Hindlimb muscle (tissue), 1 donor: Measurements from ENCODE around the gene GRID1. TPM values are rescaled to one million over a fixed set of nuclear protein-coding genes. Genes with fewer than 3 reads are reported as not detected.
A peak's percentile ranks its signal among the peaks of the same experiment; 100 is the strongest.

ENCODE experiments used
- DNase-seq: peaks from one replicate; pipeline ENCODE4 v3.0.0-alpha.2; 2013
- polyA plus RNA-seq: library from polyadenylated mRNA; unstranded; fragments of 120-200 nt; gene quantifications from one replicate; pipeline ENCODE4 v1.2.1, GENCODE V29; 2013; ENCODE audit not compliant: insufficient read length

The GRID1 gene
- polyA plus RNA-seq, 1 donor, result 3.0 TPM

- DNase-seq, result no peak
Measured at GRCh38 chr10:86312701-86313270, 53.8 kb downstream of the GRID1 start.

DNA sequence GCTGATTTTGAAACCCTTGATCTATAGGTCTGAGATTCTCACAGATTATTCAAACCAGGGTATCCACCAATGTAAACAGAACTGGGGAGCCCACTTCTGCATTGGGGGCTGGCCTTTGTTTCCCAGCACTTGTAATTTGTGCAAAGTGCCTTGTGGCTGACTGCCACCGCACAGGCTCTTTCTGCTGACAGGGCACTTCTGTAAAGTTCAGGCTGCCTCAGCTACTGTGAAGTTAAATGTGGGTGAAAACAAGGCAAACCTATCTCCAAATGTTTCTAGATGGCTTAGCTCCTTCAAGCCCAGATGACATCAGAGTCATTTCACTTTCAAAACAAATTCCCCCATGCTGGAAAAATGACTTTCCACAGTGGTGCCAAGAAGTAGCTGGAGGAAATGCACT lies 54.7 kb downstream of the GRID1 start:
- DNase-seq, result no peak

- DNase-seq, result no peak
Measured at GRCh38 chr10:86311190-86311589, 55.4 kb downstream of the GRID1 start.

- no peak for DNase-seq
Measured at GRCh38 chr10:86310702-86311101, 55.9 kb downstream of the GRID1 start.

GRCh38 chr10:86310291-86310690 lies 56.3 kb downstream of the GRID1 start:
- no peak for DNase-seq

DNA sequence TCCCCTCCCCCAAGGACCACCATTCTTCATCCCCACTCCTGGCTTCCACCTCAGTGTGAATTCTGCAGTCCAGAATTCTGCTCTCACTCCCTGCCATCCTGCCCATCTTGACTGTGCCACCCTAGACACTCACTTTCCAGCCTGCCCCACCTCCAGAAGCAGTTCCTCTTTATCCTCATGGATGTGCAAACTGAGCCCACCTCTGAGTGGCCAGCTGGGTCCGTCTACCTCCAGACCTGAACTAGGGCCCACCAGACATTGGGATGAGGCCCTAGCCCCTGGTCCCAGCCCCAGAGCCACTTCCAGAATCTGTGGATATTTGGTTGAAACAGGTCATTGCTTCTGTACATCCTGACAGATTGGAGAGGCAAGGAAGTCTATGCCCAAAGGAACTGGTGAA lies 58.5 kb downstream of the GRID1 start:
- no peak for DNase-seq

DNA sequence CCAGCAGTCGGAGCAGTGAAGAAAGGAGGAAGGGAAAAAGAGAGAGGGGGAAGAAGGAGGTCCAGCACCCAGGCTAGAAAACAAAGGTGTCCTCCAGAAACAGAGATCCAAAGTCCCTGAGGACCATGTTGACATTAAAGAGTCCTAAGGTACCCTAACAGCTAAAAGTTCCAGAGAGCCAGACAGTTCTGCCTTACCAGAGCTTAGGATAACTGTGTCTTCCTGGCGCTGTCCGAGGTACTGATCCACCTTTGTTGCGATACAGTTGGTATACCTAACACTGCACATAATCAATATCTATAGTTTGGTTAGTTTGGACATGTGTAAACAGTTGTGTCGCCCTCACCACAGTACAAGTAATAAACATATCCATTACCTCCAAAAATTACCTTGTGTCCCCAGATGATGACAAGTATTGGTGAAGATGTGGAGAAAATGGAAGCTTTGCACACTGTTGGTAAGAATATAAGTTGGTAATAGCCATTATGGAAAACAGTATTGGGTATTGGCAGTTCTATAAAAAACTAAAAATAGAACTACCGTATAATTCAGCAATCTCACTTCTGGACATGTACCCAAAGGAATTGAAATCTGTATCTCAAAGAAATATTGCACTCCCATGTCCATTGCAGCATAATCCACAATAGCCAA lies 59.8 kb downstream of the GRID1 start:
- DNase-seq, result peak; percentile 21

DNA sequence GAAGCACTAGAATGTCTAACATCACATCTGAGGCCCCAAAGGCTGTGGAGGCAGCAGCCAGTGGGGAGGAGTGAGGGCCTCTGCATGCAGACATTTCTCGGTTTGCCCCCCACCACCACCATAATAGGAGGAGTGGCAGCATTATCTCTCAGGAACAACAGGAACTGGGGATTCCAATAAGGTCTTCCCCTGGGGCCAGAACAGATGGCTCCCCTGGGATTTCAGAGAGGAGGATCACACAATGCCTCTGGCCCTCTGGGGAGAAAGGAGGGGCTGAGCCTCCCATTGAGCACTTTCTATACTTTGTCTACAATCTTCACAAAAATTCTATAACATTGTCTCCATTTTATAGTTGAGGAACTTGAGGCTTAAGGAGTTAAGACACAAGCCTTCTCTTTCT lies 61.1 kb downstream of the GRID1 start:
- no peak for DNase-seq

GRCh38 chr10:86304436-86304835 lies 62.2 kb downstream of the GRID1 start:
- no peak for DNase-seq

GRCh38 chr10:86303626-86304025 lies 63.0 kb downstream of the GRID1 start:
- DNase-seq, result no peak

DNA sequence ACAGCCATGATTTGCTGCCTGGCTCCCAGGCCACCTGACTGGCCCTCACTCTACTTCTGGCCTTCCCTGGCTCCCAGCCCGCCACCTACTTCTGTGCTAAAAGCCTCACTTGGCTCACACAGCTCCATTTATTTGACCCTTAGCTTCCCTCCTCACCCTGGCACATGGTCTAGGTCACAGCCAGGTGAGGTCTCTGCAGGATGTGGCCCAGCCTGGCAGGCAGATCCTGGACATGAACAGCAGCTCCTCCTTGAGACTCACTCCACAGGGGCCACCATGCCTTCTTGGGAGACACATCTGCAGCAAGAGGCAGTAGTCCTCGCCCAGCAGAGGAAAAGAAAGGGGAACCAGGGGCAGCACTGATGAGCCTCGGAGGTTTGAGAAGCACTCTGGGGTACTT lies 64.6 kb downstream of the GRID1 start:
- no peak for DNase-seq

GRCh38 chr10:86300931-86301830 lies 65.4 kb downstream of the GRID1 start:
- DNase-seq, result no peak

DNA sequence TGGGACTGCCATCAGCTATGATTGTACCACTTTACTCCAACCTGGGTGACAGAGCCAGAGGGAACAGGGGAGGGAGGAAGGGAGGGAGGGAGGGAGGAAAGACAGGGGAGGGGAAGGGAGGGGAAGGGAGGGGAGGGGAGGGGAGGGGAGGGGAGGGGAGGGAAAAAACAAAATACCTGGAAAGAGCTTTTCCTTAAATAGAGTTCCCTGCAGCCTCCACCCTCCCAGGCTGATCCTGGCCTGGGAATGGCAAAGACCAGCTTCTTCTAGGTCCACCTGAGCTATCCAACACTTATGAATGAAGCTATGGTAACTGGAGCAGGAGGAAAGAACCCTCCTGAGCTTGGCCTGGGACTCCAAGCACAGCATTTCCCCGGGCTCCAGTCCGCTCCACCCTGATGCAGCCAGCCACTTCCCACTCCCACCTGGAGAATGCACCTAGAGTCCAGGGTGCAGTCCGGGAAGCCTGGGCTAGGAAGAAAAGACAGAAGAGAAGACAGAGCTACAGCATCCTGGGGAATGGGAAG lies 66.1 kb downstream of the GRID1 start:
- no peak for DNase-seq

GRCh38 chr10:86299562-86299961 lies 67.0 kb downstream of the GRID1 start:
- DNase-seq, result no peak

GRCh38 chr10:86298501-86299001 lies 68.0 kb downstream of the GRID1 start:
- DNase-seq, result no peak

DNA sequence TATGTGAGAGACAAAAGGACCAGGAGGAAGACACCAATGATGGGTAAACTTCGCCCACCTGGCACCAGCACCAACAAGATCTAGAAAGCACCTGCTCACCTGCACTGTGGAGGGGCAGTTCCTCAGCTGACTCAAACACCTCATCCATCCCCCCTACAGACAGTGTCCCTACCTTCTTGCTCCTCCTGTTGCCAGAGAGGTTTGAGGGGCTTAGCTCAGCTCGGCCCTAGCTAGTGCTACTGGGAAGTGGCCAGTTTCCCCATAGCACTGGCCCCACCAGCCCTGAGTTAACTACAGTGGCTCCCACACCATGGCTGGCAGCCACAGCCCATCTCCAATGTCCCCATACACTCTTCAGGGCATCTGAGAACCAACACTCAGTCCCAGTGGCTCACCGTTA lies 70.8 kb downstream of the GRID1 start:
- DNase-seq, result no peak

GRCh38 chr10:86295351-86295750 lies 71.2 kb downstream of the GRID1 start:
- DNase-seq, result no peak

- no peak for DNase-seq
Measured at GRCh38 chr10:86294346-86295265, 72.0 kb downstream of the GRID1 start.

GRCh38 chr10:86293396-86293791 lies 73.2 kb downstream of the GRID1 start:
- no peak for DNase-seq

GRCh38 chr10:86292462-86293395 lies 73.9 kb downstream of the GRID1 start:
- DNase-seq, result no peak
